HG02610 (cell line): ENCODE results near the gene TEAD2.

Source experiments
- ATAC-seq: cut with Tn5 transposase; IDR thresholded peaks from one replicate; pipeline ENCODE4 v1.9.1; 2021; ENCODE audit warnings: mild to moderate bottlenecking, moderate library complexity; ENCODE audit not compliant: unreplicated experiment

The TEAD2 gene

GRCh38 chr19:49294401-49294800, 67.8 kb downstream of the TEAD2 start:
- no peak for ATAC-seq
